ENCODE measurements around the gene TAPBP. TPM values are rescaled to one million over a fixed set of nuclear protein-coding genes. Genes with fewer than 3 reads are reported as not detected.

The TAPBP gene
- total RNA-seq, 2 donors from 2014 or later: 88.0 to 107 TPM

- H3K9me3 ChIP-seq: no peaks in the 10 kb centered on the region
- H3K4me3 ChIP-seq: peak overlapping the region; percentile 71
- TF ChIP-seq CTCF (IDR thresholded peaks at IDR 0.05): no peak
- DNase-seq (ENCODE audit: low spot score): no peak
- peaks cover 27 to 44% of the 10 kb centered on the region in 2 donors for H3K4me1 ChIP-seq (ENCODE audit: control insufficient read depth in 1 of 2, low read depth in 2 of 2)
- peak overlapping the region; percentile 92 to 96 for H3K27ac ChIP-seq
- no peaks in the 10 kb centered on the region for H3K36me3 ChIP-seq
- ATAC-seq (ENCODE audit: insufficient number of reproducible peaks, low FRiP score, low read depth): no peak
- no peaks in the 10 kb centered on the region for H3K27me3 ChIP-seq (replicated peaks; ENCODE audit: insufficient read depth)
These were observed 1.3 kb downstream of the TAPBP start for GRCh38 chr6:33312361-33313104.

- H3K27ac ChIP-seq: no peak overlapping the region
- DNase-seq (ENCODE audit: low spot score): no peak
- no peak for ATAC-seq (ENCODE audit: insufficient number of reproducible peaks, low FRiP score, low read depth)
- no peaks in the 10 kb centered on the region for H3K9me3 ChIP-seq
- peaks cover 0 to 6% of the 10 kb centered on the region in 2 donors for H3K4me1 ChIP-seq (ENCODE audit: control insufficient read depth in 1 of 2, low read depth in 2 of 2)
- H3K36me3 ChIP-seq: peaks cover 19% of the 10 kb centered on the region
- no peaks in the 10 kb centered on the region for H3K27me3 ChIP-seq (replicated peaks; ENCODE audit: insufficient read depth)
- no peak for TF ChIP-seq CTCF (IDR thresholded peaks at IDR 0.05)
- no peak overlapping the region for H3K4me3 ChIP-seq
These were observed 7.5 kb downstream of the TAPBP start for GRCh38 chr6:33306356-33306755.

GRCh38 chr6:33305052-33305451, 8.8 kb downstream of the TAPBP start:
- Histone ChIP-seq H3K27me3 (replicated peaks; ENCODE audit: insufficient read depth) (no peaks in the 10 kb centered on the region), H3K36me3 (peaks cover 19% of the 10 kb centered on the region), H3K4me1 (ENCODE audit: control insufficient read depth in 1 of 2, low read depth in 2 of 2) (peaks cover 6 to 15% of the 10 kb centered on the region in 2 donors), H3K9me3 (no peaks in the 10 kb centered on the region), H3K4me3 (no peak overlapping the region), H3K27ac (no peak overlapping the region)
- DNase-seq (ENCODE audit: low spot score) (no peak), ATAC-seq (ENCODE audit: insufficient number of reproducible peaks, low FRiP score, low read depth) (no peak)
- no peak for TF ChIP-seq CTCF (IDR thresholded peaks at IDR 0.05)

GRCh38 chr6:33304216-33304615, 9.7 kb downstream of the TAPBP start:
- H3K27me3 ChIP-seq (replicated peaks; ENCODE audit: insufficient read depth): no peaks in the 10 kb centered on the region
- H3K36me3 ChIP-seq: peaks cover 19% of the 10 kb centered on the region
- H3K9me3 ChIP-seq: no peaks in the 10 kb centered on the region
- ATAC-seq (ENCODE audit: insufficient number of reproducible peaks, low FRiP score, low read depth) (no peak), DNase-seq (ENCODE audit: low spot score) (no peak)
- H3K4me1 ChIP-seq (ENCODE audit: control insufficient read depth in 1 of 2, low read depth in 2 of 2): peaks cover 8 to 12% of the 10 kb centered on the region in 2 donors
- H3K27ac ChIP-seq: no peak overlapping the region
- no peak for TF ChIP-seq CTCF (IDR thresholded peaks at IDR 0.05)
- no peak overlapping the region for H3K4me3 ChIP-seq

- Histone ChIP-seq H3K4me1 (ENCODE audit: control insufficient read depth in 1 of 2, low read depth in 2 of 2) (peaks cover 15 to 20% of the 10 kb centered on the region in 2 donors), H3K4me3 (no peak overlapping the region), H3K36me3 (peaks cover 19% of the 10 kb centered on the region), H3K27ac (no peak overlapping the region), H3K27me3 (replicated peaks; ENCODE audit: insufficient read depth) (no peaks in the 10 kb centered on the region), H3K9me3 (no peaks in the 10 kb centered on the region)
- DNase-seq (ENCODE audit: low spot score) (no peak), ATAC-seq (ENCODE audit: insufficient number of reproducible peaks, low FRiP score, low read depth) (no peak)
- no peak for TF ChIP-seq CTCF (IDR thresholded peaks at IDR 0.05)
These were observed 12.0 kb downstream of the TAPBP start for GRCh38 chr6:33301877-33302276.
